AG04449 (cell line): ENCODE measurements around the gene PLAGL1.
"Not testable (repeated sequence)": the region's sequence is repeated elsewhere in the genome, so short reads cannot be mapped to it uniquely, and the experiment has no call there.

Source experiments
- CTCF ChIA-PET: fragments of 350-600 bp; formaldehyde crosslinking; extraction: SDS; loops from one replicate; lab custom pipeline; 2021; ENCODE audit warnings: antibody characterized with exemption; lab: Yijun Ruan, JAX
- POLR2A ChIA-PET: fragments of 400-600, 350-600 bp; formaldehyde crosslinking; extraction: SDS; loops from one replicate; lab custom pipeline; 2020; ENCODE audit warnings: antibody characterized with exemption, inconsistent platforms; lab: Yijun Ruan, JAX
- DNase-seq: peaks from one replicate; pipeline ENCODE4 v3.0.0-alpha.2; 2010; ENCODE audit warnings: low read depth, low spot score
- H3K4me3 ChIP-seq: 2 replicates; pipeline ENCODE4 v1.5.1; 2011; ENCODE audit warnings: low read depth, mild to moderate bottlenecking, control low read depth, low read length
- TF ChIP-seq, protein P1 (sequence below): IDR thresholded peaks from one replicate; pipeline ENCODE4 v1.5.1; 2011; ENCODE audit warnings: mild to moderate bottlenecking, moderate library complexity, low read length, control low read depth, inconsistent platforms; ENCODE audit not compliant: insufficient read depth; ENCODE audit errors: missing control alignments

The PLAGL1 gene

GRCh38 chr6:143929975-143930374, 78.1 kb downstream of the PLAGL1 start:
- ChIA-PET CTCF (no interaction called here), POLR2A (no interaction called here)
- DNase-seq = no peak
- TF ChIP-seq, protein P1, sequence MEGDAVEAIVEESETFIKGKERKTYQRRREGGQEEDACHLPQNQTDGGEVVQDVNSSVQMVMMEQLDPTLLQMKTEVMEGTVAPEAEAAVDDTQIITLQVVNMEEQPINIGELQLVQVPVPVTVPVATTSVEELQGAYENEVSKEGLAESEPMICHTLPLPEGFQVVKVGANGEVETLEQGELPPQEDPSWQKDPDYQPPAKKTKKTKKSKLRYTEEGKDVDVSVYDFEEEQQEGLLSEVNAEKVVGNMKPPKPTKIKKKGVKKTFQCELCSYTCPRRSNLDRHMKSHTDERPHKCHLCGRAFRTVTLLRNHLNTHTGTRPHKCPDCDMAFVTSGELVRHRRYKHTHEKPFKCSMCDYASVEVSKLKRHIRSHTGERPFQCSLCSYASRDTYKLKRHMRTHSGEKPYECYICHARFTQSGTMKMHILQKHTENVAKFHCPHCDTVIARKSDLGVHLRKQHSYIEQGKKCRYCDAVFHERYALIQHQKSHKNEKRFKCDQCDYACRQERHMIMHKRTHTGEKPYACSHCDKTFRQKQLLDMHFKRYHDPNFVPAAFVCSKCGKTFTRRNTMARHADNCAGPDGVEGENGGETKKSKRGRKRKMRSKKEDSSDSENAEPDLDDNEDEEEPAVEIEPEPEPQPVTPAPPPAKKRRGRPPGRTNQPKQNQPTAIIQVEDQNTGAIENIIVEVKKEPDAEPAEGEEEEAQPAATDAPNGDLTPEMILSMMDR = no peak
- H3K4me3 ChIP-seq = no peak overlapping the region

GRCh38 chr6:143928853-143929252, 79.2 kb downstream of the PLAGL1 start:
- no peak for DNase-seq
- ChIA-PET CTCF (no interaction called here), POLR2A (no interaction called here)
- TF ChIP-seq, protein P1 = no peak
- H3K4me3 ChIP-seq = no peak overlapping the region

- POLR2A ChIA-PET = interaction anchor here (0.6 kb wide), 1 partner anchor 90 kb away, joined by 3 read pairs; no protein-coding TSS in a partner anchor
- DNase-seq, CTCF ChIA-PET, H3K4me3 ChIP-seq: not testable (repeated sequence)
Observed at GRCh38 chr6:143917026-143917425, 91.0 kb downstream of the PLAGL1 start.

DNA sequence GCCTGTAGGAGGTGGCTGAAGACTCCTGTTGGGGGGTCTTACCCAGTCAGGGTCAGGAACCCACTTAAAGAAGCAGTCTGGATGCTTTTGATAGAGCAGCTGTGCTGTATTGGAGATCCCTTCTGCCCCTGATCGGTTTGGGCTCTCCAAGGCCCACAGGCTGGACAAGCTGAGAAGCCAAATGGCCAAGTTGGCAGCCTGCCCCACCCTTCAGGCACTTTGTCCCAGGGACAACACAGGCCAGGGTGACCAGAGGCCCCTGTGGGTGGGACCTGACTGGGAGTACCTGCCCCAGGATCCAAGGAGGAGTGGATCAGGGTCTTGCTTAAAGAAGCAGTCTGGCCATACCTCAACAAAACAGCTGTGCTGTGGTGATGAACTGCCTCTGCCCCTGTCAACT, 95.4 kb downstream of the PLAGL1 start:
- no peak for DNase-seq
- ChIA-PET POLR2A (no interaction called here), CTCF (no interaction called here)

GRCh38 chr6:143911028-143911427, 97.0 kb downstream of the PLAGL1 start:
- ChIA-PET POLR2A (no interaction called here), CTCF (no interaction called here)
- no peak overlapping the region for H3K4me3 ChIP-seq
- TF ChIP-seq, protein P1 = no peak
- DNase-seq = no peak

More for the DNA sequence above, 95.4 kb downstream of the PLAGL1 start:
- H3K4me3 ChIP-seq = no peak overlapping the region
- TF ChIP-seq, protein P1 = no peak

GRCh38 chr6:143902827-143903226, 105.2 kb downstream of the PLAGL1 start:
- DNase-seq = no peak
- CTCF ChIA-PET = interaction anchor here (1.0 kb wide), 1 partner anchor 24 kb away, joined by 3 read pairs; no protein-coding TSS in a partner anchor
- TF ChIP-seq, protein P1 = no peak
- H3K4me3 ChIP-seq = no peak overlapping the region
- POLR2A ChIA-PET = interaction anchor here (1.1 kb wide), 1 partner anchor 60 kb away, joined by 4 read pairs; the partner anchor contains the start of gene LTV1
